Inflammatory macrophage treated with lipopolysaccharide for 1 hour (primary cell): Measurements from ENCODE around the gene XDH.
A peak's percentile ranks its signal among the peaks of the same experiment; 100 is the strongest.

Experiments used
- DNase-seq, 2 donors: peaks; one replicate each; pipeline ENCODE4 v3.0.0-alpha.2; 2020 to 2022

XDH gene

GRCh38 chr2:31401580-31401979 is 13.0 kb downstream of the XDH start:
- DNase-seq, result no peak

- DNase-seq, result no peak
Measured at GRCh38 chr2:31398881-31399280, 15.7 kb downstream of the XDH start.

- DNase-seq, result no peak
Measured at GRCh38 chr2:31397094-31397493, 17.4 kb downstream of the XDH start.

- DNase-seq, result no peak
Measured at GRCh38 chr2:31390324-31390723, 24.2 kb downstream of the XDH start.

GRCh38 chr2:31388736-31389135 is 25.8 kb downstream of the XDH start:
- no peak for DNase-seq

GRCh38 chr2:31387850-31388249 is 26.7 kb downstream of the XDH start:
- no peak for DNase-seq

GRCh38 chr2:31386648-31387047 is 27.9 kb downstream of the XDH start:
- DNase-seq, result no peak

GRCh38 chr2:31386172-31386571 is 28.4 kb downstream of the XDH start:
- DNase-seq, result no peak

GRCh38 chr2:31384771-31385276 is 29.7 kb downstream of the XDH start:
- peak; percentile 11 to 33 for DNase-seq

- DNase-seq, result peak in 1 of 2 donors; percentile 2
Measured at GRCh38 chr2:31384351-31384750, 30.2 kb downstream of the XDH start.

- DNase-seq, result no peak
Measured at GRCh38 chr2:31383471-31384153, 30.9 kb downstream of the XDH start.

GRCh38 chr2:31382452-31383120 is 32.0 kb downstream of the XDH start:
- no peak for DNase-seq

GRCh38 chr2:31381601-31382000 is 32.9 kb downstream of the XDH start:
- no peak for DNase-seq

GRCh38 chr2:31380243-31380642 is 34.3 kb downstream of the XDH start:
- no peak for DNase-seq

- no peak for DNase-seq
Measured at GRCh38 chr2:31379747-31380146, 34.8 kb downstream of the XDH start.

GRCh38 chr2:31378791-31379501 is 35.6 kb downstream of the XDH start:
- DNase-seq, result no peak

GRCh38 chr2:31378389-31378788 is 36.2 kb downstream of the XDH start:
- DNase-seq, result no peak

- no peak for DNase-seq
Measured at GRCh38 chr2:31373127-31373526, 41.4 kb downstream of the XDH start.

GRCh38 chr2:31372097-31372496 is 42.4 kb downstream of the XDH start:
- no peak for DNase-seq

- DNase-seq, result no peak
Measured at GRCh38 chr2:31371691-31372090, 42.9 kb downstream of the XDH start.

GRCh38 chr2:31366733-31367132 is 47.8 kb downstream of the XDH start:
- DNase-seq, result no peak

GRCh38 chr2:31365834-31366505 is 48.6 kb downstream of the XDH start:
- no peak for DNase-seq

- DNase-seq, result no peak
Measured at GRCh38 chr2:31365348-31365747, 49.2 kb downstream of the XDH start.
